Measurements from ENCODE around the gene DPP3. TPM values are rescaled to one million over a fixed set of nuclear protein-coding genes. Genes with fewer than 3 reads are reported as not detected.
A peak's percentile ranks its signal among the peaks of the same experiment; 100 is the strongest.

Gene DPP3
- polyA plus RNA-seq, 2 donors, result 16.3 to 29.6 TPM

DNA sequence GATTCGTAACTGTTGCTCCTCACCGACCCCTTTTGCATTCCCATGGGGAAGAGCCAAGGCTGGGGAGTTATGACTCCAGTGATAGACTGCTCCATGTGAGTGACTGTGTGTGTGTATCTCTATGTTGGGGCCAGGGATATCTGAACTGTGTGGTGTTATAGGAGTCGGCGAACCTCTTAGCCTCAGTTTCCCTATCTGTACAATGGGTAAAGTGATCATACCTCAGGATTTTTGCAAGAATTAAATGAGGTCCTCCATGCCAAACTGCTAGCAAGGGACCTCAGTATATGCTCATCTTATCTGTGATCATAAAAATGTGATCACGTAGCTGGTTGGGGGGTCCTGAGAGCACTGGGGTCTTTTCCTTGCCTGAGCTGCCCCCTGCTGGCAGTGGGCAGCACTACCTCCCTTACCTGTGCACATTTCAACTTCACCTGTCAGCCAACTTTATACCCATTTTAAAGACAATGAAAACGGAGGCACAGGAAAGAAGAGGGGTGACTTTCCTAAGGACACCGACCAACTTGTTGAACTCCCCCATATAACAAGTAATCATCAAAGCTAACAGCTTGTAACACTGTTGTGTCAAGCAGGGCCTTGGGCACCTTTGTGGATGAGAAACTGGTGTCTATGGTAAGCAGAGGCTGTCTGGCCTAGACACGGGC, 1.4 kb upstream of the DPP3 start:
- no peaks in the 10 kb centered on the region for H3K27me3 ChIP-seq (ENCODE audit: control insufficient read depth in 1 of 2, insufficient read depth in 2 of 2, low read length in 2 of 2)
- 48 to 52% methylated on average over 8 of the region's 8 CpGs for WGBS, 2 donors
- H3K4me3 ChIP-seq (ENCODE audit: low read depth in 1 of 2, low read length in 2 of 2), result peak overlapping the region; percentile 64 to 71
- H3K9me3 ChIP-seq (ENCODE audit: control insufficient read depth in 2 of 2, insufficient read depth in 1 of 2, low read depth in 1 of 2, low read length in 1 of 2), result no peaks in the 10 kb centered on the region
- peaks cover 0 to 2% of the 10 kb centered on the region in 2 donors for H3K4me1 ChIP-seq (ENCODE audit: control insufficient read depth in 2 of 2, insufficient read depth in 2 of 2, low read length in 1 of 2)
- peaks cover 0 to 11% of the 10 kb centered on the region in 2 donors for H3K36me3 ChIP-seq (ENCODE audit: control insufficient read depth in 2 of 2, insufficient read depth in 2 of 2, low read length in 1 of 2)
- H3K27ac ChIP-seq (ENCODE audit: low read depth in 2 of 2, low read length in 1 of 2), result peak overlapping the region; percentile 90 to 96

DNA sequence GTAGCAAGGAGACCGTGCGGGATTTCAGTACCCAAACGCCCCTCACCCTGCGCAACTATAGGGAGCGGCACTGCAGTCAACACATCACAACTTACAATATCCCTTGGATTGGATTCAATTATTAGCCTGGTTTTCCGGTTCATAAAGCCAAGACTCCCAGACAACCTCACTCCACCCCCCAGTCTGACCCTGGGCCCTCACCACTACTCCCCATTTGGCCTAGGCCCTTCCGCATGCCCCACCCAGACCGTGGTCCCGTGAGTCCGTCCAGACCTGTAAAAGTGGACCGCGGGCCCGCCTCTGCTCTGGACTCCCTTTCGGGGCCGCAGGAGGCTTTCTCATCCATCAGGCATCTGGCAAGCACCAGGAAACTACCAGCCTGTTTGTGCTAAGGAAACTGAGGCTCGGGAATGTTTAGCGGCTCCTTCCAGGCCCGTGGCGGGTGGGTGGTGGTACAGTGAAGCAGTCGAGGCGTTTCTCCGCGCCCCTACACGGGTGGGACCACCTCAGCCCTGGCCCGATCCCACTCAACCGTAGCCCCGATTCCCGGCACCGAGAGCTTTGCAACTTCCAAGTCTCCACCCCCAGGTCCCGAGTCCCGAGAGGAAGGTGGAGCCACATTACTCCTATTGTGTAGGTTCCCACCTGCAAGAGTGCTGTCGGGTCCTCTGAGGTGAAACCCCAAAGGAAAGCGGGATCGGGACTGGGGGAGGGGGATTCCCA, 679 bp upstream of the DPP3 start:
- whole genome bisulfite sequencing, 2 donors, result 1 to 4% methylated on average over 34 of the region's 34 CpGs
- H3K4me3 ChIP-seq (ENCODE audit: low read depth in 1 of 2, low read length in 2 of 2), result peak overlapping the region; percentile 64 to 71
- H3K4me1 ChIP-seq (ENCODE audit: control insufficient read depth in 2 of 2, insufficient read depth in 2 of 2, low read length in 1 of 2), result no peaks in the 10 kb centered on the region
- H3K27ac ChIP-seq (ENCODE audit: low read depth in 2 of 2, low read length in 1 of 2), result peak overlapping the region; percentile 90 to 96
- H3K9me3 ChIP-seq (ENCODE audit: control insufficient read depth in 2 of 2, insufficient read depth in 1 of 2, low read depth in 1 of 2, low read length in 1 of 2), result no peaks in the 10 kb centered on the region
- peaks cover 0 to 11% of the 10 kb centered on the region in 2 donors for H3K36me3 ChIP-seq (ENCODE audit: control insufficient read depth in 2 of 2, insufficient read depth in 2 of 2, low read length in 1 of 2)
- H3K27me3 ChIP-seq (ENCODE audit: control insufficient read depth in 1 of 2, insufficient read depth in 2 of 2, low read length in 2 of 2), result no peaks in the 10 kb centered on the region

DNA sequence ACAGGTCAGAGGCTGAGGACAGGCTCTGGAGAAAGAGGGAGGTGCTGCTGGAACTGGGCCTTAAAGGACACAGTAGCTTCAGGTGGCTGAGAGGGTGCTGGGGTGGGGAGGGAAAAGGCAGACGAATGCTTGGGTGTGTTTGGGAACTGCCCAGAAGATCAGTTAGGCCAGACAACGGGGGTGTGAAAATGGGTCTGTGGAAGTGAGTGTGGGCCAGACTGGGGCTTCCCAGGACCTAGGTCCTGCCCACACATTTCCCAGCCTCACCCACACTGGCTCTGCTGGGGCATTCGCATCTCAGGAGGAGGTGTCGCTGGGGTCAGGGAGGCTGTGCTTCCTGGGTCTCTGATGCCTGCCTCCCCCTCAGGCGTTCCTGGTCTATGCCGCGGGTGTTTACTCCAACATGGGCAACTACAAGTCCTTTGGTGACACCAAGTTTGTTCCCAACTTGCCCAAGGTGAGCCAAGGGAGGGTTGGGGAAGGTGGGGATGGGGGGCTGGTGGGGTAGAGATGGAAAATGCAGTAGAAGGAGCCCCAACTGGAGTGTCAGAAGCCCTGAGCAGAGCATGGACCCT, 4.7 kb downstream of the DPP3 start:
- H3K27ac ChIP-seq (ENCODE audit: low read depth in 2 of 2, low read length in 1 of 2), result no peak overlapping the region
- H3K4me1 ChIP-seq (ENCODE audit: control insufficient read depth in 2 of 2, insufficient read depth in 2 of 2, low read length in 1 of 2), result no peaks in the 10 kb centered on the region
- H3K27me3 ChIP-seq (ENCODE audit: control insufficient read depth in 1 of 2, insufficient read depth in 2 of 2, low read length in 2 of 2), result no peaks in the 10 kb centered on the region
- H3K9me3 ChIP-seq (ENCODE audit: control insufficient read depth in 2 of 2, insufficient read depth in 1 of 2, low read depth in 1 of 2, low read length in 1 of 2), result no peaks in the 10 kb centered on the region
- WGBS, 2 donors, result 81 to 86% methylated on average over 7 of the region's 7 CpGs
- peaks cover 0 to 34% of the 10 kb centered on the region in 2 donors for H3K36me3 ChIP-seq (ENCODE audit: control insufficient read depth in 2 of 2, insufficient read depth in 2 of 2, low read length in 1 of 2)
- no peak overlapping the region for H3K4me3 ChIP-seq (ENCODE audit: low read depth in 1 of 2, low read length in 2 of 2)

DNA sequence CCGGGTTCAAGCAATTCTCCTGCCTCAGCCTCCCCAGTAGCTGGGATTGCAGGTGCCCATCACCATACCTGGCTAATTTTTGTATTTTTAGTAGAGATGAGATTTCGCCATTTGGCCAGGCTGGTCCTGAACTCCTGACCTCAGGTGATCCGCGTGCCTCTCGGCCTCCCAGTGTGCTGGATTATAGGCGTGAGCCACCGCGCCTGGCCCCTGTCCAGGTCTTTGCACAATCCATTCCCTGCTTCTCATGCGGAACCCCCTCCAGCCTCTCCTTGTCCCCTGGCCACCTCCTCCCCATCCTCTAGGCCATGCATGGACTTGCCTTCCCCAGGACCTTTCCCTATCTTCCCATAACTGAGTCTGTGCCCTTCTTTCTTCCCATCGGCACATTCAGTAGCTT, 8.7 kb downstream of the DPP3 start:
- no peak overlapping the region for H3K4me3 ChIP-seq (ENCODE audit: low read depth in 1 of 2, low read length in 2 of 2)
- WGBS, 2 donors, result 81 to 85% methylated on average over 9 to 10 of the region's 10 CpGs
- H3K9me3 ChIP-seq (ENCODE audit: control insufficient read depth in 2 of 2, insufficient read depth in 1 of 2, low read depth in 1 of 2, low read length in 1 of 2), result no peaks in the 10 kb centered on the region
- H3K27ac ChIP-seq (ENCODE audit: low read depth in 2 of 2, low read length in 1 of 2), result no peak overlapping the region
- no peaks in the 10 kb centered on the region for H3K4me1 ChIP-seq (ENCODE audit: control insufficient read depth in 2 of 2, insufficient read depth in 2 of 2, low read length in 1 of 2)
- no peaks in the 10 kb centered on the region for H3K27me3 ChIP-seq (ENCODE audit: control insufficient read depth in 1 of 2, insufficient read depth in 2 of 2, low read length in 2 of 2)
- H3K36me3 ChIP-seq (ENCODE audit: control insufficient read depth in 2 of 2, insufficient read depth in 2 of 2, low read length in 1 of 2), result peaks cover 3 to 43% of the 10 kb centered on the region in 2 donors

DNA sequence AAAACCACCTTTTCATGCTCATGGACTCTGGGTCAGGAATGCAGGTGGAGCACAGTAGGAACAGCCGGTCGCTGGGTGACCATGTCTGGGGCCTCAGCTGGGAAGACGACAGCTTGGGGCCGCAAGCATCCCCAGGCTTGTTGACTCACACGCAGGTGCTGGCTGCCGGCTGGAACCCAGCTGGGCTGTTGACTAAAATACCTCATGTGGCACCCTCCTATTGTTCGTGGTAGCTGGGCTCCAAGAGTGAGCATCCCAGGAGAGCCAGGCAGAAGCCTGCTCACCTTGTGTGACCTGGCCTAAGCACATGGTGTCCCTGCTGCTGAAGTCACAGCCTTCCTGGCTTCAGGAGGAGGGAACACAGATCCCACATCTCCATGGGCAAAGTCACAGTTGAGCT, 9.4 kb downstream of the DPP3 start:
- Histone ChIP-seq H3K4me1 (ENCODE audit: control insufficient read depth in 2 of 2, insufficient read depth in 2 of 2, low read length in 1 of 2) (no peaks in the 10 kb centered on the region), H3K27me3 (ENCODE audit: control insufficient read depth in 1 of 2, insufficient read depth in 2 of 2, low read length in 2 of 2) (no peaks in the 10 kb centered on the region), H3K36me3 (ENCODE audit: control insufficient read depth in 2 of 2, insufficient read depth in 2 of 2, low read length in 1 of 2) (peaks cover 3 to 43% of the 10 kb centered on the region in 2 donors), H3K27ac (ENCODE audit: low read depth in 2 of 2, low read length in 1 of 2) (no peak overlapping the region), H3K4me3 (ENCODE audit: low read depth in 1 of 2, low read length in 2 of 2) (no peak overlapping the region), H3K9me3 (ENCODE audit: control insufficient read depth in 2 of 2, insufficient read depth in 1 of 2, low read depth in 1 of 2, low read length in 1 of 2) (no peaks in the 10 kb centered on the region)
- 84 to 87% methylated on average over 7 of the region's 7 CpGs for WGBS, 2 donors

DNA sequence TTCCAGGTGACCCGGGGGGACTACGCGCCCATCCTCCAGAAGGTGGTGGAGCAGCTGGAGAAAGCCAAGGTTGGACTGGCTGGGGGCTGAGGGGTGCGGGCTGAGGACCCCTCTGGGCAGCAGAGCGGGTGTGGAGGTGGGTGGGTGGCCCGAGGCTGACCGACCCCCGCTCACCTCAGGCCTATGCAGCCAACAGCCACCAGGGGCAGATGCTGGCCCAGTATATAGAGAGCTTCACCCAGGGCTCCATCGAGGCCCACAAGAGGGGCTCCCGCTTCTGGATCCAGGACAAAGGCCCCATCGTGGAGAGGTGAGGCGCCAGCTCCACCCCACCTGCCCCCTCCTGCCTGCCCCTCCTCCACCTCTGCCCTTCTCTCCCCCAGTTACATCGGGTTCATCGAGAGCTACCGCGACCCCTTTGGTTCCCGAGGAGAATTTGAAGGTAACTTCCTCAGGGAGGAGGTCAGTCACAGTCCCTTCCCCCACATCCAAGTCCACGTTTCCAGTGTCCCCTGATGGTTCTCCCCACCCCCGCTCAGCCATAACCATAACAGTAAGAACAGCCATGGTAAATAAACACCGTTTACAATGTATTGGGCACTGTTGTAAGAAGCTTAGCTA, 11.2 kb downstream of the DPP3 start:
- Histone ChIP-seq H3K4me3 (ENCODE audit: low read depth in 1 of 2, low read length in 2 of 2) (no peak overlapping the region), H3K27me3 (ENCODE audit: control insufficient read depth in 1 of 2, insufficient read depth in 2 of 2, low read length in 2 of 2) (no peaks in the 10 kb centered on the region), H3K4me1 (ENCODE audit: control insufficient read depth in 2 of 2, insufficient read depth in 2 of 2, low read length in 1 of 2) (no peaks in the 10 kb centered on the region), H3K36me3 (ENCODE audit: control insufficient read depth in 2 of 2, insufficient read depth in 2 of 2, low read length in 1 of 2) (peaks cover 3 to 43% of the 10 kb centered on the region in 2 donors), H3K27ac (ENCODE audit: low read depth in 2 of 2, low read length in 1 of 2) (no peak overlapping the region), H3K9me3 (ENCODE audit: control insufficient read depth in 2 of 2, insufficient read depth in 1 of 2, low read depth in 1 of 2, low read length in 1 of 2) (no peaks in the 10 kb centered on the region)
- 73 to 74% methylated on average over 20 of the region's 20 CpGs for WGBS, 2 donors

DNA sequence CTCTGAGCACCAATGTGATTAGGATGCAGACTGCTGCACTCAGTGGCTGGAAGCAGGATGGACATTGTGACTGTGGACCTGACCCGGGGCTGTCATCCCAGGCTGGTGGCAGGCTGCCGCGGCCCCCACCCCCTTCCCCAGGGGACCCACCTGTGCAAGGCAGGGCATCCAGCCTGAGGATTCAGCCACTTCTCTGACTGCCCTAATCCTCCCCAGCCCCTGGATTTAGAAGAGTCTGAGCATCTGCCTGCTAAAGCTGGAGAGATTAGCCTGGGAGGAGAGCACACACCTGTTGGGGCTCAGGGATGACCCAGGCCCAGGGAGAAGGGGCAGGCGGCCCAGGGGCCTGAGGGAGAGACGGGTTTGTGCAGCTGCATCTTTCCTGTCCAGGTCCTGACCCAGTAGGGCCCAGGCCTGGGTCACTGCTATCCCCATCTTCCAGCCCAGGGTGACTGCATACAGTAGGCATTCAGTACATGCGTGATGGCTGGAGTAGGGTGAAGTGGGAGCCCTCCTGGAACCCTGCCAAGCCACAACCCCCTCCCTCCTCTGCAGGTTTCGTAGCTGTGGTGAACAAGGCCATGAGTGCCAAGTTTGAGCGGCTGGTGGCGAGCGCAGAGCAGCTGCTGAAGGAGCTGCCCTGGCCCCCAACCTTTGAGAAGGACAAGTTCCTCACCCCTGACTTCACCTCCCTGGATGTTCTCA, 12.1 kb downstream of the DPP3 start:
- Histone ChIP-seq H3K4me1 (ENCODE audit: control insufficient read depth in 2 of 2, insufficient read depth in 2 of 2, low read length in 1 of 2) (no peaks in the 10 kb centered on the region), H3K4me3 (ENCODE audit: low read depth in 1 of 2, low read length in 2 of 2) (no peak overlapping the region), H3K27me3 (ENCODE audit: control insufficient read depth in 1 of 2, insufficient read depth in 2 of 2, low read length in 2 of 2) (no peaks in the 10 kb centered on the region), H3K9me3 (ENCODE audit: control insufficient read depth in 2 of 2, insufficient read depth in 1 of 2, low read depth in 1 of 2, low read length in 1 of 2) (no peaks in the 10 kb centered on the region), H3K36me3 (ENCODE audit: control insufficient read depth in 2 of 2, insufficient read depth in 2 of 2, low read length in 1 of 2) (peaks cover 4 to 38% of the 10 kb centered on the region in 2 donors), H3K27ac (ENCODE audit: low read depth in 2 of 2, low read length in 1 of 2) (no peak overlapping the region)
- WGBS, 2 donors, result 91% methylated on average over 10 of the region's 10 CpGs

DNA sequence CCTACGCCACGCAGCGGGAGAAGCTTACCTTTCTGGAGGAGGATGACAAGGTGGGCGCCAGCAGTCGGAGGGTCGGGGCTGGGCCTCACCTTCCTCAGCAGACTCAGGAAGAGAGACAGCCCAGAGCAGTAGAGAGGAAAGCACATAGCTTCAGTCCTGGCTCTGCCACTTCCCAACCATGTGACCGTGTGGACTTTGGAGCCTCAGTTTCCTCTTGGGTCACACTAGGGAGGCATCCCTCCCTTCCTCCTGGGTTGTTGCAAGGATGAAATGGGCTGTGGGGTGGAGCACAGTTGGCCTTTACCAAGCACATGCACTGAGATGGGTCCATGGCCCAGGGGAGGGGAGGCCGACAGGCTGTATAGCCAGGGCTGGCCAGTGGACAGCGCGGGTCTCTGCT, 12.9 kb downstream of the DPP3 start:
- WGBS, 2 donors, result 95 to 97% methylated on average over 8 to 10 of the region's 10 CpGs
- no peaks in the 10 kb centered on the region for H3K4me1 ChIP-seq (ENCODE audit: control insufficient read depth in 2 of 2, insufficient read depth in 2 of 2, low read length in 1 of 2)
- no peak overlapping the region for H3K27ac ChIP-seq (ENCODE audit: low read depth in 2 of 2, low read length in 1 of 2)
- H3K27me3 ChIP-seq (ENCODE audit: control insufficient read depth in 1 of 2, insufficient read depth in 2 of 2, low read length in 2 of 2), result no peaks in the 10 kb centered on the region
- no peak overlapping the region for H3K4me3 ChIP-seq (ENCODE audit: low read depth in 1 of 2, low read length in 2 of 2)
- H3K36me3 ChIP-seq (ENCODE audit: control insufficient read depth in 2 of 2, insufficient read depth in 2 of 2, low read length in 1 of 2), result peaks cover 7 to 32% of the 10 kb centered on the region in 2 donors
- H3K9me3 ChIP-seq (ENCODE audit: control insufficient read depth in 2 of 2, insufficient read depth in 1 of 2, low read depth in 1 of 2, low read length in 1 of 2), result no peaks in the 10 kb centered on the region

DNA sequence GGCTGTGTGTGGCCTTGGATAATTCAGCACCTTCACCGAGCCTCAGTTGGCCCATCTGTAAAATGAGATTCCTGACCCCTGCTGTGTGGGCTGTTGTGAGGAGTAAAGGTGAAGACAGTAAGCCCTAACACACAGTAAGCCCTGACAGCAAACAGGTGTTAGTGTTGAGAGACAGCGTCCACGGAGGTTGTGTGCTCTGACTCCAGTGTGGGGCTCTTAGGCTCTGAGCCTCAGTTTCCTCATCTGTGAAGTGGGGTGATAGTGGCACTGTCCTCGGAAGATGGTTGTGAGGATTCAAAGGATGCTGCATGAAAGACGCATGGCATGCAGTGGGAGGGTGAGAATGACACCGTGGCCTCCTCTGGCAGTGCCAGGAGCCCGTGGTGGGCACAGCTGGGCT, 14.2 kb downstream of the DPP3 start:
- Histone ChIP-seq H3K27ac (ENCODE audit: low read depth in 2 of 2, low read length in 1 of 2) (no peak overlapping the region), H3K36me3 (ENCODE audit: control insufficient read depth in 2 of 2, insufficient read depth in 2 of 2, low read length in 1 of 2) (peaks cover 7 to 26% of the 10 kb centered on the region in 2 donors), H3K4me1 (ENCODE audit: control insufficient read depth in 2 of 2, insufficient read depth in 2 of 2, low read length in 1 of 2) (no peaks in the 10 kb centered on the region), H3K9me3 (ENCODE audit: control insufficient read depth in 2 of 2, insufficient read depth in 1 of 2, low read depth in 1 of 2, low read length in 1 of 2) (no peaks in the 10 kb centered on the region), H3K27me3 (ENCODE audit: control insufficient read depth in 1 of 2, insufficient read depth in 2 of 2, low read length in 2 of 2) (no peaks in the 10 kb centered on the region), H3K4me3 (ENCODE audit: low read depth in 1 of 2, low read length in 2 of 2) (no peak overlapping the region)
- WGBS, 2 donors, result 93 to 95% methylated on average over 7 of the region's 7 CpGs

Data from esophagus (tissue), 2 donors.